CD4-positive, alpha-beta T cell treated with Interleukin-4 for 4 hours (primary cell): ENCODE data around the gene EPM2A.
"Not testable (repeated sequence)": the region's sequence is repeated elsewhere in the genome, so short reads cannot be mapped to it uniquely, and the experiment has no call there.

Experiments used
- DNase-seq: peaks from one replicate; pipeline ENCODE4 v3.0.0-alpha.2; 2020

Gene EPM2A

GRCh38 chr6:145735356-145736165, at the start of gene EPM2A:
Gene EPM2A (minus strand): TSS chr6:145735520. CDS start chr6:145735498, 22 bp downstream.
- peak; percentile 57 for DNase-seq

- no peak for DNase-seq
These were observed 49.4 kb upstream of the EPM2A start for GRCh38 chr6:145784683-145785082.

- DNase-seq, result no peak
These were observed 48.5 kb upstream of the EPM2A start for GRCh38 chr6:145783796-145784195.

GRCh38 chr6:145772846-145773245, 37.5 kb upstream of the EPM2A start:
- no peak for DNase-seq

- no peak for DNase-seq
These were observed 30.1 kb upstream of the EPM2A start for GRCh38 chr6:145765449-145765848.

GRCh38 chr6:145763742-145764141, 28.4 kb upstream of the EPM2A start:
- DNase-seq, result no peak

GRCh38 chr6:145761584-145761983, 26.3 kb upstream of the EPM2A start:
- no peak for DNase-seq

- DNase-seq, result no peak
These were observed 22.8 kb upstream of the EPM2A start for GRCh38 chr6:145758113-145758512.

- no peak for DNase-seq
These were observed 20.9 kb upstream of the EPM2A start for GRCh38 chr6:145756170-145756662.

GRCh38 chr6:145755682-145756081, 20.4 kb upstream of the EPM2A start:
- no peak for DNase-seq

- no peak for DNase-seq
These were observed 17.3 kb upstream of the EPM2A start for GRCh38 chr6:145752638-145753037.

GRCh38 chr6:145749632-145750031, 14.3 kb upstream of the EPM2A start:
- DNase-seq, result no peak

GRCh38 chr6:145745861-145746260, 10.5 kb upstream of the EPM2A start:
- DNase-seq, result no peak

GRCh38 chr6:145744619-145745018, 9.3 kb upstream of the EPM2A start:
- no peak for DNase-seq

- DNase-seq, result no peak
These were observed 8.0 kb upstream of the EPM2A start for GRCh38 chr6:145743332-145743731.

GRCh38 chr6:145742472-145742871, 7.2 kb upstream of the EPM2A start:
- DNase-seq, result not testable (repeated sequence)

- DNase-seq, result not testable (repeated sequence)
These were observed 4.4 kb upstream of the EPM2A start for GRCh38 chr6:145739685-145740084.

GRCh38 chr6:145738265-145738664, 2.9 kb upstream of the EPM2A start:
- no peak for DNase-seq

- DNase-seq, result no peak
These were observed 1.4 kb upstream of the EPM2A start for GRCh38 chr6:145736661-145737144.

GRCh38 chr6:145734486-145735355, 599 bp downstream of the EPM2A start:
- DNase-seq, result peak; percentile 54

- DNase-seq, result no peak
These were observed 1.5 kb downstream of the EPM2A start for GRCh38 chr6:145733810-145734209.

- DNase-seq, result no peak
These were observed 2.1 kb downstream of the EPM2A start for GRCh38 chr6:145733207-145733606.

- no peak for DNase-seq
These were observed 3.9 kb downstream of the EPM2A start for GRCh38 chr6:145731447-145731846.

GRCh38 chr6:145729887-145730286, 5.4 kb downstream of the EPM2A start:
- DNase-seq, result no peak
